Measurements from ENCODE around the gene TTC16.

Gene TTC16, protein sequence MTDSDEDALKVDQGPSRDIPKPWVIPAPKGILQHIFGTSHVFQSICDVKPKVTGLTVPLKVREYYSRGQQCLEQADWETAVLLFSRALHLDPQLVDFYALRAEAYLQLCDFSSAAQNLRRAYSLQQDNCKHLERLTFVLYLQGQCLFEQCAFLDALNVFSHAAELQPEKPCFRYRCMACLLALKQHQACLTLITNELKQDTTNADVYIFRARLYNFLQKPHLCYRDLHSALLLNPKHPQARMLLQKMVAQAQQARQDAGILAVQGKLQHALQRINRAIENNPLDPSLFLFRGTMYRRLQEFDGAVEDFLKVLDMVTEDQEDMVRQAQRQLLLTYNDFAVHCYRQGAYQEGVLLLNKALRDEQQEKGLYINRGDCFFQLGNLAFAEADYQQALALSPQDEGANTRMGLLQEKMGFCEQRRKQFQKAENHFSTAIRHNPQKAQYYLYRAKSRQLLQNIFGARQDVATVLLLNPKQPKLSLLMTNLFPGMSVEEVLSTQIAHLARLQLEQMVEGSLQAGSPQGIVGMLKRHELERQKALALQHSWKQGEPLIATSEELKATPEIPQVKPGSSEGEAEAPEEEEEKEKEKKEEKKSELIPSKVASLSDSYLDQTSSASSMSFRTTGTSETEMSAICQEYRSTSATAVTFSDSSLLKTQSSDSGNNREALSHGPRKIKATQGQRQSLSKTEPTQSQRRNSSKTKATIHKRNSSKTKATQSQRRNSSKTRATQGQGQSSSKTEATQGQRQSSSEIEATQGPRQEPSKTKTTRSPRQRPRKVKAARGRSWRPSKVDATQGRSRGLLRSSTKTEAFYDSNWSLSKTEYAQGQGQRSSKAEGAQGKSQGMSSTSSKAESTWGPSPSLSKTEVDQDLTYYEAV

DNA sequence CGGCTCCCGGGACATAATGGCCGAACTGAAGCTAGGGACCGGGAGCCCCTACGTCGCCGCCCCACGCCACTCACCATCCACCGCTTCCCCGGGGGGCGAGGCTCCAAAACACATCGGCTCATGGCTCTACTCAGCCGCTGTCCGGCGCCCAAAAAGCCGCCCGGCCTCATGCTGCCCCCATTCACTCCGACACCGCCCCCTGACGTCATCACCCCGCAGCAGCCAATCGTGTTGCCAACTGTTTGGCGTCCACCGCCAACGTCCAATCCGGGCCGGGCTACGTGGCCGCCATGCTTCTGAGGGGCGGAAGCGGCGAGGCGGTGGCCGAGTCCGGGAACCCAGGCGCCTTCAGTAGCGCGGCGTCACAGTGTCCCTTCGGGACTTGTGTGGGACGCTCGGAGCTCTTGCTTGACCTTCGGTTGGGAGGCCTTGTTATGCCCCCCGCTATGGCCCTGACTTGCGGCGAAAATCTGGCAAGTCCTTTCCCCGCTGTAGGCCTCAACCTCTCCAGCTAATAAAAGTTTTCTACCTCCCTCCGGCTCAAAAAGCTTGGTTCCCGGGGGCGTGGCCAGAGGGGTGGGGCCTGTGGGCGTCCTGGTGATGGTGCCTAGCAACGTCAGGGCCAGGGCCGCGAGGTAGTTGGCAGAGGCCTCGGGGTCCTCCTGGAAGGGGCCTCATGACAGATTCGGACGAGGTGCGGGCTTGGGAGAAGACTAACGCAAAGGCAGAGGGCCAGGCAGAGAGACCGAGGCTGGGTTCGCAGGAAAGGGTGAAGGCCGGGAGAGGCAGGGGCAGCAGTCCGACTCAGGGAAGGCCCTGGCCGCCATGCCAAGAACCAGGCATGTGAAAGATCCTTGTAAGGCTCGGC, at the start of gene TTC16, which contains the start of gene PTRH1:
Gene TTC16, plus strand, starts transcription at position 610 of the 868 bp plus-strand sequence. Its CDS starts 67 bp downstream, at position 677.
Gene PTRH1, minus strand, starts transcription at position 194 of the 868 bp plus-strand sequence. Its CDS starts 24 bp downstream, at position 170.
- H3K9me3 ChIP-seq (ENCODE audit: control insufficient read depth in 2 of 2, low read length in 2 of 2), result no peaks in the 10 kb centered on the region
- H3K9ac ChIP-seq (ENCODE audit: low read length in 2 of 2), result peak within 1 kb of the TSS; percentile 78 to 84
- peak within 1 kb of the TSS; percentile 88 to 94 for H3K4me3 ChIP-seq (ENCODE audit: low read length in 2 of 2)
- H3K27me3 ChIP-seq (ENCODE audit: control insufficient read depth in 1 of 2, insufficient read depth in 2 of 2, low read length in 2 of 2), result no peaks in the 10 kb centered on the region
- H3K36me3 ChIP-seq (ENCODE audit: control insufficient read depth in 2 of 2, insufficient read depth in 2 of 2, low read length in 2 of 2), result no peaks in the 10 kb centered on the region
- H3K27ac ChIP-seq (ENCODE audit: low read length), result peak within 1 kb of the TSS; percentile 79
- H3K4me1 ChIP-seq (ENCODE audit: control insufficient read depth, insufficient read depth, low read length), result peaks cover 18% of the 10 kb centered on the region

DNA sequence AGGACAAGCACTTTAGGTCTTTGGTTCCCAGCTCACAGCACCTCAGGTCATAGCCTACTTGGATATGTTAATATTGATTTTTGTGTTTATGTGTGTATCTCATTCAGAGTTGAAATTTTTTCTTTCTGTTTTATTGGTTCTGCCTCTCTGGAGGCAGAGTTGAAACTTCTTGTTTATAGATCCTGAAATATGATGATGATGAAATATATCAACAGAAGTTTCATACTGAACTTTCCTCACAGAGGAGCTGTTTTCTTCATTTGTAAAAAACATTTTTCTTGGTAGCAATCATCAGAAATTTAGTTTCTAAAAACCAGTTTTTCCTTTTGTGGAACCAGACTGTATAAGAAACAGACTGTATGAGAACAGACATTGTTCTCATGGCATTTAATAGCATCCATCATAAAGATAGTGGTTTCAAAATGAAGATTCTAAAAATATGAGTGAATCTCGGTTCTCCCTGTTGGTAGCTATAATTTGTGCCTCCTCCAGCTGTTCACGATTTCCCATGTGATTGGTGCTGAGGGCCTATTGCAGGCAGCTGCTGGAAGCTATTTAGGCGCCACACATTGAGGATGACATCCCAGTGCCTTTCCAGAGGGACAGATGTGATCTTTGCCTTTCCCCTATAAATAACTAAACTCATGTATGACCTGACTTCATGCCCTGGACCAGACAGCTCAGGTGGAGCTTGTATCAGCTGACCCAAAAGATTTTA, 48.6 kb upstream of the TTC16 start:
- Histone ChIP-seq H3K9me3 (ENCODE audit: control insufficient read depth in 2 of 2, low read length in 2 of 2) (no peaks in the 10 kb centered on the region), H3K4me1 (ENCODE audit: control insufficient read depth, insufficient read depth, low read length) (peaks cover 2% of the 10 kb centered on the region), H3K27ac (ENCODE audit: low read length) (no peak overlapping the region), H3K36me3 (ENCODE audit: control insufficient read depth in 2 of 2, insufficient read depth in 2 of 2, low read length in 2 of 2) (peaks cover 25 to 37% of the 10 kb centered on the region in 2 donors), H3K27me3 (ENCODE audit: control insufficient read depth in 1 of 2, insufficient read depth in 2 of 2, low read length in 2 of 2) (no peaks in the 10 kb centered on the region), H3K9ac (ENCODE audit: low read length in 2 of 2) (no peak overlapping the region), H3K4me3 (ENCODE audit: low read length in 2 of 2) (no peak overlapping the region)

DNA sequence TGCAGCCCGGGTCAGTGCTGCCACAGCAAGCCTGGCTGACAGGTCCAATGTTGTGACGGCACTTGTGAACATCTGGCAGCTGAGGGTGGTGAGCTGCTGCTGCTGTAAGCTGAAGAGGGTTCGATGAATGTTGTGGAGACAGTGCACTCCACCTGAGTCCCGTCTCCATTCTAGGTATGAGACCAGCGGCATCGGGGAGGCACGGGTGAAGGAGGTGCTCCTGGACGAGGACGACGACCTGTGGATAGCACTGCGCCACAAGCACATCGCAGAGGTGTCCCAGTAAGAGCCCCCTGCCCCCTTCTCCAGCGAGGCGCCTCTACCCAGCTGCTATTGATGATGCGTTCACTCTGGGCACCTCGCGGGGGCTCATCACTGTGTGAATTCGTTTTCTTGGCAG, 48.0 kb upstream of the TTC16 start:
- H3K27ac ChIP-seq (ENCODE audit: low read length), result no peak overlapping the region
- H3K4me3 ChIP-seq (ENCODE audit: low read length in 2 of 2), result no peak overlapping the region
- no peaks in the 10 kb centered on the region for H3K9me3 ChIP-seq (ENCODE audit: control insufficient read depth in 2 of 2, low read length in 2 of 2)
- peaks cover 27 to 39% of the 10 kb centered on the region in 2 donors for H3K36me3 ChIP-seq (ENCODE audit: control insufficient read depth in 2 of 2, insufficient read depth in 2 of 2, low read length in 2 of 2)
- H3K9ac ChIP-seq (ENCODE audit: low read length in 2 of 2), result no peak overlapping the region
- no peaks in the 10 kb centered on the region for H3K27me3 ChIP-seq (ENCODE audit: control insufficient read depth in 1 of 2, insufficient read depth in 2 of 2, low read length in 2 of 2)
- H3K4me1 ChIP-seq (ENCODE audit: control insufficient read depth, insufficient read depth, low read length), result peaks cover 2% of the 10 kb centered on the region

DNA sequence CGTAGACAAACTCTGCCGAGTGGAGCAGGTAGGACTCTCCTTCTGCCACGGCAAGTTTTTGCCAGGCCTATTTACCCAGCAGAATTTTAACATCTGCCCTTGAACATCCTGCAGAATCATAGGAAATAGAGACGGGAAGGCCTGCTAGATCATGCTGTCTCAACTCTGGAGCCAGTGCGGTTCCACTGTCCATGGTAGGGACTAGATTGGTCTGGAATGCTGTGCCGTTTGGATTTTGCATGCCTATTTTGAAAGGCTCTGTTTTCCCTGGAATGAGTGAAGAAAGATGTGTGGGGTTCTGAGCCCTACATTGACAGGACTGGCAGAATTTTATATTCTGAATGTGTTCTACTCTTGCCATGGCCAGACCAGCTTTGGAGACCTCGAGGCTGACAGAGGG, 42.6 kb upstream of the TTC16 start:
- H3K27ac ChIP-seq (ENCODE audit: low read length), result no peak overlapping the region
- H3K36me3 ChIP-seq (ENCODE audit: control insufficient read depth in 2 of 2, insufficient read depth in 2 of 2, low read length in 2 of 2), result peaks cover 26 to 41% of the 10 kb centered on the region in 2 donors

DNA sequence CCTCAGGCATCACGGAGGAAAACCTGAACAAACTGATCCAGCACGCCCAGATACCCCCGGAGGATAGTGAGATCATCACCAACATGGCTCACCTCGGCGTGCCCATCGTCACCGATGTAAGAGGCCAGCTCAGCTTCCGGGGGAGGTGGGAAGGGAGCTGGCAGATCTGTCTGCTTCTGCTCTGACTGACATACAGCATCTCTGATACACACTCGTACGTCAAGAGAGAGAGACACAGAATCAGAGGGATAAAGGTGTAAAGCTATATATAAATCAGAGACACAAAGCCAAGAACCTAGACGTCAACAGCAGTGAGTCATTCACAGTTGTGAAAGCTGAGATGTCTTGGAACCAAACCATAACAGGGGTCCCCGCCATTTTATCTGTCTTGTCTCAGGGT, 39.2 kb upstream of the TTC16 start:
- no peaks in the 10 kb centered on the region for H3K27me3 ChIP-seq (ENCODE audit: control insufficient read depth in 1 of 2, insufficient read depth in 2 of 2, low read length in 2 of 2)
- H3K27ac ChIP-seq (ENCODE audit: low read length), result no peak overlapping the region
- no peaks in the 10 kb centered on the region for H3K4me1 ChIP-seq (ENCODE audit: control insufficient read depth, insufficient read depth, low read length)
- peaks cover 37 to 62% of the 10 kb centered on the region in 2 donors for H3K36me3 ChIP-seq (ENCODE audit: control insufficient read depth in 2 of 2, insufficient read depth in 2 of 2, low read length in 2 of 2)
- H3K9ac ChIP-seq (ENCODE audit: low read length in 2 of 2), result no peak overlapping the region
- no peak overlapping the region for H3K4me3 ChIP-seq (ENCODE audit: low read length in 2 of 2)
- H3K9me3 ChIP-seq (ENCODE audit: control insufficient read depth in 2 of 2, low read length in 2 of 2), result no peaks in the 10 kb centered on the region

More for the DNA sequence above, 42.6 kb upstream of the TTC16 start:
- H3K27me3 ChIP-seq (ENCODE audit: control insufficient read depth in 1 of 2, insufficient read depth in 2 of 2, low read length in 2 of 2), result no peaks in the 10 kb centered on the region
- no peaks in the 10 kb centered on the region for H3K9me3 ChIP-seq (ENCODE audit: control insufficient read depth in 2 of 2, low read length in 2 of 2)
- H3K9ac ChIP-seq (ENCODE audit: low read length in 2 of 2), result no peak overlapping the region
- no peaks in the 10 kb centered on the region for H3K4me1 ChIP-seq (ENCODE audit: control insufficient read depth, insufficient read depth, low read length)
- H3K4me3 ChIP-seq (ENCODE audit: low read length in 2 of 2), result no peak overlapping the region

DNA sequence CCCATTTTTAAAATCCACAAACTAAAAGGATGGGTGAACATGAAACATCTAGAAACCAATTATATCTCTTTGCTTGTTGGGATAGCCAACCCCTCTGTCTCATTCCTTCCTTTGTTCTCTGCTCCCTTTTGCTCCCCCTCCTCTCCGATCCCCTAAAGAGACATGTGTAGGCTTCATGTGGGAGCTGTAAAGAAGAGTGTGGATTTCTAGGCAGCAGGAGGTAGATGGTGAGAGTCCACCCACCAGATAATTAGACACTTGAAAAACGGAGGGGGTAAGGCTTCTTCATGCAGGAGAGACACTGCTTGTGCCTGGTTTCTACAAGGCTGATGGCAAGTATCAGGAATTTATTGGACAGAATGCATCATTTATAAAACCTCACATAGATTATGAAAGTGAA, 36.4 kb upstream of the TTC16 start:
- Histone ChIP-seq H3K36me3 (ENCODE audit: control insufficient read depth in 2 of 2, insufficient read depth in 2 of 2, low read length in 2 of 2) (peaks cover 33 to 69% of the 10 kb centered on the region in 2 donors), H3K27ac (ENCODE audit: low read length) (no peak overlapping the region), H3K4me3 (ENCODE audit: low read length in 2 of 2) (no peak overlapping the region), H3K4me1 (ENCODE audit: control insufficient read depth, insufficient read depth, low read length) (no peaks in the 10 kb centered on the region), H3K9ac (ENCODE audit: low read length in 2 of 2) (no peak overlapping the region), H3K27me3 (ENCODE audit: control insufficient read depth in 1 of 2, insufficient read depth in 2 of 2, low read length in 2 of 2) (no peaks in the 10 kb centered on the region), H3K9me3 (ENCODE audit: control insufficient read depth in 2 of 2, low read length in 2 of 2) (no peaks in the 10 kb centered on the region)

DNA sequence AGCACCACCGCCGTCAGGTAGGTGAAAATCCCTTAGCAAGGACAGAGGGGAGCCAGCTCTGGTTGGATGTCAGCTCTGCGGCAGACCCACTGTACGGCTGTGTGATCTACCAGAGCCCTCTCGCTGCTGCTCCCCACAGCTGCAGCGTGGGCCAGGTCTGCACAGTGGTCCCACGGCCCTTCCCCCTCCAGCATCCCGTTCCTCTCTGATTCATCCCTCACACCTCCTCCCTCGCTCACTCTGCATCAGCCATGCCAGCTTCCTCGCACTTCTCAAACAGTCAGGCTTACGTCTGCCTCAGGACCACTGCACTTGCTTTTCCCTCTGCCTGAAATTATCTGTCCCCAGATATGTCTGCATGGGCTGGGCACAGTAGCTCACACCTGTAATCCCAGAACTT, 35.7 kb upstream of the TTC16 start:
- Histone ChIP-seq H3K9me3 (ENCODE audit: control insufficient read depth in 2 of 2, low read length in 2 of 2) (no peaks in the 10 kb centered on the region), H3K27me3 (ENCODE audit: control insufficient read depth in 1 of 2, insufficient read depth in 2 of 2, low read length in 2 of 2) (no peaks in the 10 kb centered on the region), H3K9ac (ENCODE audit: low read length in 2 of 2) (no peak overlapping the region), H3K4me3 (ENCODE audit: low read length in 2 of 2) (no peak overlapping the region), H3K4me1 (ENCODE audit: control insufficient read depth, insufficient read depth, low read length) (no peaks in the 10 kb centered on the region), H3K27ac (ENCODE audit: low read length) (no peak overlapping the region), H3K36me3 (ENCODE audit: control insufficient read depth in 2 of 2, insufficient read depth in 2 of 2, low read length in 2 of 2) (peaks cover 33 to 71% of the 10 kb centered on the region in 2 donors)

DNA sequence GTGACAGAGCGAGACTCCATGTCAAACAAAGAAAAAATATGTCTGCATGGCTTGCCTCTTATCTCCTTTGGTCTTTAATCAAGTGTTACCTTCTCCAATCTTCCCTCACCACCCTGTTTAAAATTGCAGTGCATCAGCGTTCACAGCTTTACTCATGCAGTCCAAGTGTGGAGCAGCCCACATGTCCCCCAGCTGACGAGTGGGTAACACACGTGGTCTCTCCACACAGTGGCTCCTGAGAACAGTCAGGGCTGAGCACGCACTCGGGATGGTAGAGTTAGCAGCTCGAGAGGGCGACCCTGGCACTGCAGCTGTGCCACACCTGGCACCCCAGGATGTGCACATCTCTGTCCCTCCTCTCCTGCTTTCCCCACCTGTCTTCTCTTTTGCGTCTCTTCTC, 35.0 kb upstream of the TTC16 start:
- H3K36me3 ChIP-seq (ENCODE audit: control insufficient read depth in 2 of 2, insufficient read depth in 2 of 2, low read length in 2 of 2), result peaks cover 33 to 65% of the 10 kb centered on the region in 2 donors

DNA sequence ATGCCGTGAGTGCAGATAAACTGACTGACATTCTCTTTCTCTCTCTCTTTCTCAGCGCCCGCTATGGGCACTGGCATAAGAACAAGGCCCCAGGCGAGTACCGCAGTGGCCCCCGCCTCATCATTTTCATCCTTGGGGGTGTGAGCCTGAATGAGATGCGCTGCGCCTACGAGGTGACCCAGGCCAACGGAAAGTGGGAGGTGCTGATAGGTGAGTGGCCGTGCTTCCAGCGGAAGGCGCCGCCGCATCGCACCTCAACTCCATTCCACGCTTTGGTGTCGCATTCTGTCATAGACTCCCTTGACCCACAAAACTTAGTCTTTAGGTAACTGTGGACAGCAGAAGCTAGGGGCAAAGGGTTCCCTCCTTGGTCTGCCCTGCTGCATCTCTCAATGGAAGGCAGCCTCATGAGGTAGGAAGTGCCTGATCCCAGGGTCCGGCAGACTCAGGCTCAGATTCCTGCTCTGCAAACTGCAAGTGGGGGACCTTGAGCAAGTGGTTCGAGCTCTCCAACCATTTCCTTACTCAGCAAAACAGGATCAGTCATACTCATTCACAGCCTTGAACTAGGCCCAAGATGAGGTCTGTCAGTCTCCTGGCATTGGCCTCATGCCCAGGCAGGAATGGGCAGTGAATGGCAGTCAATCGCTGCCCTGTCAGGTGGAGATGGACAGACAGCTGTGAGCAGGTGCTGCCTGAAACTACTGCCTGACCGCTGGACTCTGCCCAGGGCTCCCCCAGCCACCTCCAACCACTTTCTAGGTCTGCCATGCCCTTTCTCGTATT, 33.3 kb upstream of the TTC16 start:
- no peaks in the 10 kb centered on the region for H3K4me1 ChIP-seq (ENCODE audit: control insufficient read depth, insufficient read depth, low read length)
- no peak overlapping the region for H3K9ac ChIP-seq (ENCODE audit: low read length in 2 of 2)
- no peak overlapping the region for H3K27ac ChIP-seq (ENCODE audit: low read length)
- H3K4me3 ChIP-seq (ENCODE audit: low read length in 2 of 2), result no peak overlapping the region
- no peaks in the 10 kb centered on the region for H3K9me3 ChIP-seq (ENCODE audit: control insufficient read depth in 2 of 2, low read length in 2 of 2)
- H3K27me3 ChIP-seq (ENCODE audit: control insufficient read depth in 1 of 2, insufficient read depth in 2 of 2, low read length in 2 of 2), result no peaks in the 10 kb centered on the region
- peaks cover 29 to 64% of the 10 kb centered on the region in 2 donors for H3K36me3 ChIP-seq (ENCODE audit: control insufficient read depth in 2 of 2, insufficient read depth in 2 of 2, low read length in 2 of 2)

More for the DNA sequence above, 35.0 kb upstream of the TTC16 start:
- Histone ChIP-seq H3K9me3 (ENCODE audit: control insufficient read depth in 2 of 2, low read length in 2 of 2) (no peaks in the 10 kb centered on the region), H3K27me3 (ENCODE audit: control insufficient read depth in 1 of 2, insufficient read depth in 2 of 2, low read length in 2 of 2) (no peaks in the 10 kb centered on the region), H3K27ac (ENCODE audit: low read length) (no peak overlapping the region), H3K9ac (ENCODE audit: low read length in 2 of 2) (no peak overlapping the region), H3K4me3 (ENCODE audit: low read length in 2 of 2) (no peak overlapping the region), H3K4me1 (ENCODE audit: control insufficient read depth, insufficient read depth, low read length) (no peaks in the 10 kb centered on the region)
